HUES6 (cell line): ENCODE measurements around the gene CLHC1.
A peak's percentile ranks its signal among the peaks of the same experiment; 100 is the strongest.
"Not testable (repeated sequence)": the region's sequence is repeated elsewhere in the genome, so short reads cannot be mapped to it uniquely, and the experiment has no call there.

ENCODE experiments used
- H3K27ac ChIP-seq: 2 replicates; pipeline ENCODE4 v1.7.0; 2013; ENCODE audit warnings: low read depth, mild to moderate bottlenecking, low read length, inconsistent platforms
- H3K27me3 ChIP-seq: 2 replicates; pipeline ENCODE4 v1.6.1; 2013; ENCODE audit warnings: low read length; ENCODE audit not compliant: control insufficient read depth, insufficient read depth
- H3K36me3 ChIP-seq: 2 replicates; pipeline ENCODE4 v1.6.1; 2013; ENCODE audit warnings: low read length; ENCODE audit not compliant: control insufficient read depth, insufficient read depth
- H3K4me1 ChIP-seq: 2 replicates; pipeline ENCODE4 v1.6.1; 2013; ENCODE audit warnings: low read length; ENCODE audit not compliant: control insufficient read depth, insufficient read depth
- H3K4me3 ChIP-seq: 2 replicates; pipeline ENCODE4 v1.5.1; 2013; ENCODE audit warnings: low read depth, low read length
- H3K9ac ChIP-seq: one replicate; pipeline ENCODE4 v1.6.1; 2013; ENCODE audit warnings: mild to moderate bottlenecking, low read length
- H3K9me3 ChIP-seq: 2 replicates; pipeline ENCODE4 v1.6.1; 2013; ENCODE audit warnings: low read depth, low read length; ENCODE audit not compliant: control insufficient read depth, insufficient read depth

CLHC1 gene

GRCh38 chr2:55138014-55138881 is 93.8 kb downstream of the CLHC1 start:
- Histone ChIP-seq H3K9me3 (no peaks in the 10 kb centered on the region), H3K9ac (no peak overlapping the region), H3K4me3 (no peak overlapping the region), H3K36me3 (no peaks in the 10 kb centered on the region), H3K4me1 (peaks cover 43% of the 10 kb centered on the region), H3K27me3 (no peaks in the 10 kb centered on the region), H3K27ac (no peak overlapping the region)

- Histone ChIP-seq H3K4me1 (peaks cover 45% of the 10 kb centered on the region), H3K4me3 (no peak overlapping the region), H3K27me3 (no peaks in the 10 kb centered on the region), H3K9me3 (no peaks in the 10 kb centered on the region), H3K27ac (no peak overlapping the region), H3K36me3 (no peaks in the 10 kb centered on the region), H3K9ac (no peak overlapping the region)
These were observed 94.8 kb downstream of the CLHC1 start for GRCh38 chr2:55137024-55137958.

- Histone ChIP-seq H3K4me1 (peaks cover 45% of the 10 kb centered on the region), H3K36me3 (no peaks in the 10 kb centered on the region), H3K27ac (no peak overlapping the region), H3K4me3 (no peak overlapping the region), H3K9me3 (no peaks in the 10 kb centered on the region), H3K27me3 (no peaks in the 10 kb centered on the region), H3K9ac (no peak overlapping the region)
These were observed 96.0 kb downstream of the CLHC1 start for GRCh38 chr2:55136138-55136541.

DNA sequence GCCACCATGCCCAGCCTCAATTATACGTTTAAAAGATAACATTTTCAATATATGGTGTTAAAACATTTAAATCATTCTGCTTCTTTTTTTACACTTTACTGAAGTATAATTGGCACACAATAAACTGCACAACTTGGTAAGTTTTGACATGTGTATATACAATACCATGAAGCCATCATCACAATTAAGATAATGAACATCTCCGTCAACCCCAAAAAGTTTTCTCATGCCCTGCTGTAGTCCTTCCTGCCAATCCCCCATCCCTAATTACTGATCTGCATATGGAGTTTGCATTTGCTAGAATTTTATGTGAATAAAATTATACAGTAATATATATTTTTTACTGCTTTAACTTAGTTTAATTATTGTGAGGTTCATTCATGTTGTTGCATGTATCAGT is 96.6 kb downstream of the CLHC1 start:
- Histone ChIP-seq H3K9ac (no peak overlapping the region), H3K4me1 (peaks cover 45% of the 10 kb centered on the region), H3K27ac (no peak overlapping the region), H3K9me3 (no peaks in the 10 kb centered on the region), H3K27me3 (no peaks in the 10 kb centered on the region), H3K36me3 (no peaks in the 10 kb centered on the region), H3K4me3 (no peak overlapping the region)

DNA sequence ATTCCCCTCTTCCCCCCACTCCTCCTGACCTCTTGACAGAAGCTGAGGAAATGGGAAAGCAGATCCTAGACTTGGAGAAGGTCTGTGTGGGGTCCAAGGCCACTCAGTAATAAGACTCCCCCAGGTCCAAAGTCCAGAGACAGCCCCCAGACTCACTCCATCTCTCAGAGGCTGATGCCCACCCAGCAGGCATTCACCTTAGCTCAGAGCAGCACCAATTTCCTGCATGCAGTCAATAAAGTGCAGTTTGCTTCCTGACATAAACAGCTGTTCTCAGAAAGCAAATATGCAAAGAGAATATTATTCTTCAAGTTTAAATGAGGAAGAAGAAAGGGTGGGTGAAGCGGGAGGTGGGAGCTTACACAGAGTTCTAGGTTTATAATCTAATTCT is 97.8 kb downstream of the CLHC1 start:
- Histone ChIP-seq H3K9ac (peak overlapping the region; percentile 75), H3K9me3 (no peaks in the 10 kb centered on the region), H3K27ac (peak overlapping the region; percentile 96), H3K4me1 (peaks cover 45% of the 10 kb centered on the region), H3K36me3 (no peaks in the 10 kb centered on the region), H3K27me3 (no peaks in the 10 kb centered on the region), H3K4me3 (peak overlapping the region; percentile 24; the same call in 1 of the 2 replicates)

DNA sequence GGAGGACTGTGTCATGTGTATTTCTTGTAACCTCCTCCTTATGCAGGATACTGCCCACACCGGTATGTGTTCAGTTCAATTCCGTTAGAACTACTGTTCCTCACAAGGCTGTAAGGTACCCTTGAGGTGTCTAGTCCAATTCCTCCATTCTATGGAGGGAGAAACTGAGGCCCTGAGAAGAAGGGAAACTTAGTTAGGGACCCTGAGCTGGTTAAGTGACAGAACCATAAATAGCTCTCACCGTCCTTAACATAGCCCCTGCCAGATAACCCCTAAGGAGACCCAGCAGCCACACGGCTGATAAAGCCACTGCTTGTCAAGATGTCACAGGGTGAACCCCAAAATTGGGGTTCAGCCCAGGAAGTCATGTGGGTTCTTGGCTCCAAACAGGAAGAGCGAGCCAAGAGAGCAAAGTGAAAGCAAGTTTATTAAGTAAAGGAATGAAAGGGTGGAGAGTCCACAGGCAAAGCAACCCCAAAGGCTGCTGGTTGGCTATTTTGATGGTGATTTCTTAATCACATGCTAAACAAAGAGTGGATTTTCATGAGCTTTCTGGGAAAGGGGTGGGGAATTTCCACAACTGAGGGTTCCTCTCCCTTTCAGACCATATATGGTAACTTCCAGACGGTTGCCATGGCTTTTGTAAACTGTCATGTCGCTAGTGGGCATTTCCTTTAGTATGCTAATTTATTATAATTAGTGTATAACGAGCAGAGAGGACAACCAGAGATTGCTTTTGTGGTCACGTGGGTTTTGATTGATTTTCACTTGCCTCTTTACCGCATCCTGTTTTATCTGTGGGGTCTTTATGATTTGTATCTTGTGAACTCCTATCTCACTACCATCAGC is 98.4 kb downstream of the CLHC1 start:
- H3K36me3 ChIP-seq, result no peaks in the 10 kb centered on the region
- H3K4me1 ChIP-seq, result peaks cover 43% of the 10 kb centered on the region
- no peaks in the 10 kb centered on the region for H3K27me3 ChIP-seq
- H3K4me3 ChIP-seq, result peak overlapping the region; percentile 43
- H3K9ac ChIP-seq, result peak overlapping the region; percentile 86
- no peaks in the 10 kb centered on the region for H3K9me3 ChIP-seq
- peak overlapping the region; percentile 97 for H3K27ac ChIP-seq

GRCh38 chr2:55130849-55131248 is 101.2 kb downstream of the CLHC1 start:
- Histone ChIP-seq H3K9me3 (no peaks in the 10 kb centered on the region), H3K27me3 (no peaks in the 10 kb centered on the region), H3K4me1 (peaks cover 18% of the 10 kb centered on the region), H3K4me3 (no peak overlapping the region), H3K27ac (no peak overlapping the region), H3K9ac (no peak overlapping the region), H3K36me3 (no peaks in the 10 kb centered on the region)

- H3K9me3 ChIP-seq, H3K4me3 ChIP-seq, H3K9ac ChIP-seq, H3K4me1 ChIP-seq, H3K27ac ChIP-seq, H3K36me3 ChIP-seq, H3K27me3 ChIP-seq: not testable (repeated sequence)
These were observed 105.5 kb downstream of the CLHC1 start for GRCh38 chr2:55126643-55127042.
